Measurements from ENCODE around the gene GJC3.
"Not testable (repeated sequence)": the region's sequence is repeated elsewhere in the genome, so short reads cannot be mapped to it uniquely, and the experiment has no call there.

The GJC3 gene, protein sequence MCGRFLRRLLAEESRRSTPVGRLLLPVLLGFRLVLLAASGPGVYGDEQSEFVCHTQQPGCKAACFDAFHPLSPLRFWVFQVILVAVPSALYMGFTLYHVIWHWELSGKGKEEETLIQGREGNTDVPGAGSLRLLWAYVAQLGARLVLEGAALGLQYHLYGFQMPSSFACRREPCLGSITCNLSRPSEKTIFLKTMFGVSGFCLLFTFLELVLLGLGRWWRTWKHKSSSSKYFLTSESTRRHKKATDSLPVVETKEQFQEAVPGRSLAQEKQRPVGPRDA

DNA sequence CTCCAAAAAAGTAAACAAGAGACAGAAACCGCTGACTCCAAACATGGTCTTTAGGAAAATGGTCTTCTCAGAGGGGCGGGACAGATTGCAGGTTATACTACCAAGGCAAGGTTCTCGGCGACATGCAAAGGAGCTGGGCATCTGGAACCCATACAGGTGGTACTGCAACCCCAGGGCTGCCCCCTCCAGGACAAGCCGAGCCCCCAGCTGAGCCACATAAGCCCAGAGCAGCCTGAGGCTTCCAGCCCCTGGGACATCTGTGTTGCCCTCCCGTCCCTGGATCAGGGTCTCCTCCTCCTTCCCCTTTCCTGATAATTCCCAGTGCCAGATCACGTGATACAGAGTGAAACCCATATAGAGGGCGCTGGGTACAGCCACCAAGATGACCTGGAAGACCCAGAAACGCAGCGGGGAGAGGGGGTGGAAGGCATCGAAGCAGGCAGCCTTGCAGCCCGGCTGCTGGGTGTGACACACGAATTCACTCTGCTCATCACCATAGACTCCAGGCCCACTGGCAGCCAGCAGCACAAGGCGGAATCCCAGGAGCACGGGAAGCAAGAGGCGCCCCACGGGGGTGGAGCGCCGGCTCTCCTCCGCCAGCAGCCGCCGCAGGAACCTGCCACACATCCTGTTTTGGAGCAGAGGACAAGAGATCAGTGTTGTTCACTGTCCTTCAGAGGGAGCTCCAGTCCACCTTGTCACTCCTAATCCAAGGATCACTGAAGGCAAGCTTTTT is at the start of gene GJC3:
Gene GJC3, minus strand, starts transcription at position 627 of the 736 bp plus-strand sequence. Its CDS starts 0 bp downstream, at position 627.
- peak; percentile 35 for DNase-seq (ENCODE audit: low spot score)

DNA sequence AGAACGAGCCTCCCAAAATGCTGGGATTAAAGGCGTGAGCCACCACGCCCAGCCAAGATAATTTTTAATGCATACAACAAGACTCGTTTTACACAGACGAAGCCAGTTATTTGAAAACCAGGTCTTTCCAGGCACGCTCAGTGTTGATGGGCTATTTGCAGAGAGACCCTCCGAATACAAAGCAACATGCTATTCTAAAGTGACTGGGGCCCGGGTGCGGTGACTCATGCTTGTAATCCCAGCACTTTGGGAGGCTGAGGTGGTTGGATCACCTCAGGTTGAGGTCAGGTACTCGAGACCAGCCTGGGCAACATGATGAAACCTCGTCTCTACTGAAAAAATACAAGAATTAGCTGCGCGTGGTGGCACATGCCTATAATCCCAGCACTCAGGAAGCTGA is 47.2 kb upstream of the GJC3 start:
- no peak for DNase-seq (ENCODE audit: low spot score)

DNA sequence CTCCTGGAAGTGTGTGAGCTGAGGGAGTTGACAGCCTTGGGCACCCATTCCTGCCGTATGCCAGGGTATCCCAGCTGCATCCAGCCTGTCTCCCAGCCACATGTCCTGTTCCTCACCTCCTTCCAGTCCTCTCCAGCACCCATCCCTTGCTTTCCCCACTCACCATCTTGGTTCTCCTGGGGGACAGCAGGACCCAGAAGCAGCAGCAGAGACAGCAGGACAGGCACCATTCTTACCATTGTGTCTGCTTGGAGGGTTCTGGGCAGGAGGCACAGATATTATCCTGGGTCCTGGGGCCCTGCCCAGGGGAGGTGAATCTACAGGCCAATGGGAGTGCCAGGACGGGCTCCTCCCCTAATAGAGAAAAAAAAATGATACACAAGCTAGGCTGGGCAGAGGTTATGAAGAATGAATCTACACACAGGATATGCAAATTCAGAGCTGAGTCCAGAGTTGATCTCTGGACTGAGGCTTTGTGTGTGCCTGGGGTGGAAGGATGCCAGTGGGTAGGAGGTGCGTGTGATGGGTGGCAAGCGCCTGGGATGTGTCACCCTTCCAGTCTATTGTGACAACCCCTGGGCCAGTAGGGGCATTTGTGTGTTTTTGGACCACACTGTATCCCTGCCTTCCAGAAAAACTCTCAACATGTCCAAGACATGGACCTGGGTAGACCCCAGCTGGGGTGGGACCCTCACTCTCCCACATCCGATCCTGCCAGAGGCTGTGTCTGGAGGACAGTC is 46.5 kb upstream of the GJC3 start, which contains the start of gene AZGP1:
Gene AZGP1, minus strand, starts transcription at position 250 of the 740 bp plus-strand sequence. Its CDS starts 11 bp downstream, at position 239.
- no peak for DNase-seq (ENCODE audit: low spot score)

DNA sequence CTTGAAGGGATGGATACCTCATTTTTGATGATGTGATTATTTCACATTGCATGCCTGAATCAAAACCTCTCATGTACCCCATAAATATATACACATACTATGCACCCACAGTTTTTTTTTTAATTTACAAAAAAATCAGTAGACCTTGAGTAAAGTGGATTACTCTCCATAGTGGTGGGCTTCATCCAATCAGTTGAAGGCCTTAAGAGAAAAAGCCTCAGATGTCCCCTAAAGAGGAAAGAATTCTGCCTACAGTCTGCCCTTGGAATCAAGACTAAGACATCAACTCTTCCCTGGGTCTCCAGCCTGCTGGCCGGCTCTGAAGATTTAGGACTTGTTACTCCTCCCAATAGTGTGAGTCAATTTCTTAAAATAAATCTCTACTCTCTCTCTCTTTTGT is 45.3 kb upstream of the GJC3 start:
- no peak for DNase-seq (ENCODE audit: low spot score)

DNA sequence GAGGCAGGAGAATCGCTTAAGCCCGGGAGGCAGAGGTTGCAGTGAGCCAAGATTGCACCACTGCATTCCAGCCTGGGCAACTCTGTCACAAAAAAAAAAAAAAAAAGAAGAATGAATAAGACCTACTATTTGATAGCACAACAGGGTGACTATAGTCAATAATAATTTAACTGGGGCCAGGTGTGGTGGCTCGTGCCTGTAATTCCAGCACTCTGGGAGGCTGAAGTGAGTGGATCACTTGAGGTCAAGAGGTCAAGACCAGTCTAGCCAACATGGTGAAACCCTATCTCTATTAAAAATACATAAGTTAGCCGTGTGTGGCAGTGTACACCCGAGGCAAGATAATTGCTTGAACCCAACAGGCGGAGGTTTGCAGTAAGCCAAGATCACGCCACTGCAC is 44.4 kb upstream of the GJC3 start:
- not testable (repeated sequence) for DNase-seq (ENCODE audit: low spot score)

DNA sequence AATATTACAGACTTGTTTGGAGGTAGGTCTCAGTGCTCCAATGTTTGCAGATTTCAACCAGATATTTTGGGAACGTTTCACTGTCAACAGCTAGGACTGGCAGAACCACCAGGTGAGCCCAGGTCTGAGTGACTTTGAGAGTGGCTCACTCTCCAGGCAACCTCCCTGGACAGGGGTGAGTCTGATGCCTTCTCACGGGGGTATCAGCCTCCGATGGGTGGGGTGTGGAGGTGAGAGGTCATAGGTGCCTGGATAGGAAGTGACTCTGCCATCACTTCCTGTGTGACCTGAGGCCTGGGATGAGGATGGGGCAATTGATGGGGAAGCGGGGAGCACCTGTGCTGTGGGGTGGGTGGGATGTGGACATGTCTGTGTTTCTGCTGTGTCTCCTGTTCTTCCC is 41.8 kb upstream of the GJC3 start:
- no peak for DNase-seq (ENCODE audit: low spot score)

DNA sequence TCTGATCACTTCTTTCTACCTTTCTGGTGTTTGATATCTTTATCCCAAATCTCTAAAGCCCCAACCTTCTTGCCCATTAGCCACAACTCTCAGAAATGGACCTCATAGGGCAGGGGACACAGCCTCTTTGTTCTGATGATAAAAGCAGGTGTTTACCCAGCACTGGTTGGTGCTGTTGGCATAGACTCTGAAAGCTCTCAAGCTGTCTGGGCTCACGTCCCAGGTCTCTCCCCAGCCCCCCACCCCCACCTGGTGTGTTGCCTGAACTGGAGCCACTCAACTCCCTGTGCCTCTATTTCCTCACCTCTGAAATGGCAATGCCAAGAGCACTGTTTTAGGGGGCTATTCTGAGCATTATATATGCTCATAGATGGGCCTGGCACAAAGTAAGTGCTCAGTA is 40.4 kb upstream of the GJC3 start:
- DNase-seq (ENCODE audit: low spot score): not testable (repeated sequence)

DNA sequence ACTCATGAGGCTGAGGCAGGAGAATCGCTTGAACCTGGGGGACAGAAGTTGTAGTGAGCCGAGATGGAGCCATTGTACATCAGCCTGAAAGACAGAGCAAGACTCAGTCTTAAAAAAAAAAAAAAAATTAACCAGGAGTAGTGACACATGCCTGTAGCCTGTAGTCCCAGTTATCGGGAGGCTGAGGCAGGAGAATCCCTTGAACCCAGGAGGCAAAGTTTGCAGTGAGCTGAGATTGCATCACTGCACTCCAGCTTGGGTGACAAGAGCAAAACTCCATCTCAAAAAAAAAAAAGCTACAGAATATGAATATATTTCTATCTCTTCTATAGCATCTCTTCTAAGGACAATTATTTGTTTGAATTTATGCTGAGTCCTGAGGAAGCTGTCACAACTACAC is 39.9 kb upstream of the GJC3 start:
- DNase-seq (ENCODE audit: low spot score): no peak

DNA sequence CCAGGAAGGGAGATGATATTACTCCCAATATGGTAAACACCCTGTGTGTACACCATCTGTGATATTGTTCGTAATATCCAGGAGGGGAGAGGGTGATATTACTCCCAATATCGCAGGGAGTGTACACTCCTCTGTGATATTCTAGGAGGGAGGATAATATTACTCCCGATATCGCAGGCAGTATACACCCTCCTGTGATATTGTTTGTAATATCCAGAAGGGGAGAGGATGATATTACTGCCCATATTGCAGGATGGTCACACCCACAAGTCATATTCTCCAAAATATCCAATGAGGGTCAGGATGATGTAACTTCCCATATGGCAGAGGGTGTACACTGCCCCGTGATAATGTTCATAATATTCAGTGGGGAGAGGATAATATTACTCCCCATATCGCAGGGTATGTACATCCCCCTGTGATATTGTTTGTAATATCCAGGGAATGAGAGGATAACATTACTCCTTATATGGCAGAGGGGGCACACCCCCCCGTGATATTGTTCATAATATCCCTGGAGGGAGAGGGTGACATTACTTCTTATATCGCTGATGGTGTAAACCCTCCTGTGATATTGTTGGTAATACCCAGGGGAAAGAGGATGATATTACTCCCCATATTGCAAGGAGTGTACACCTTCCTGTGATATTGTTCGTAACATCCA is 29.3 kb upstream of the GJC3 start:
- DNase-seq (ENCODE audit: low spot score): no peak

DNA sequence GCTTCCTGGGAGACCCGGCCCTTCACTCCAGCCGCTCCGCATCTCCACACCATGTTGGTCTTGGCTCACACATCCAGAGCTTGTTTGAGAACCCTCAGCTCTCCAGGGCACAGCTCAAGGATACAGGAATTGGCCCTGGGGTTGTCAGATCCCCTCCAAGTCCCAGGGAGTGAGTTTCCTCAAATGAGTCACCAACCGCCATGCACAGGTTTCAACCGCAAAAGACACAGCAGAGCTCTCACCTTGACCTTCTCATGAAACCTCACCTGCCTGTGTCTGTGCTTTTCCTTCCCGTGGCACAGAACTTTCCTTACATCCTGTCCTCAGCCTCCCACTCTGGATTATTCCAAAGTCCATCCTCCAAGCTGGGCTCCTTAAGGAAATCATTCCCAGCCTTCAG is 25.8 kb upstream of the GJC3 start:
- no peak for DNase-seq (ENCODE audit: low spot score)

DNA sequence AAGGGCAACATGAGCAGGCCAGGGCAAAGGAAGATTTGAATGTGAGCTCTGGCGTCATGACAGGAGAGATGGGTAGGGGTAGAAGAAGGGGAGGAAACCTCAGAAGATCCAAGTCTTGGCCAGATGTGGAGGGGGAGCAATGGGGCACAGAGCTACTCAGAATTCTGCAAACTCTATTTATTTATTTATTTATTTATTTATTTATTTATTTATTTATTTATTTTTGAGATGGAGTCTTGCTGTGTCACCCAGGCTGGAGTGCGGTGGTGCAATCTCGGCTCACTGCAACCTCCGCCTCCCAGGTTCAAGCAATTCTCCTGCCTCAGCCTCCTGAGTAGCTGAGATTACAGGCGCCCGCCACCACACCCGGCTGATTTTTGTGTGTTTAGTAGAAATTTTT is 25.2 kb upstream of the GJC3 start:
- not testable (repeated sequence) for DNase-seq (ENCODE audit: low spot score)

DNA sequence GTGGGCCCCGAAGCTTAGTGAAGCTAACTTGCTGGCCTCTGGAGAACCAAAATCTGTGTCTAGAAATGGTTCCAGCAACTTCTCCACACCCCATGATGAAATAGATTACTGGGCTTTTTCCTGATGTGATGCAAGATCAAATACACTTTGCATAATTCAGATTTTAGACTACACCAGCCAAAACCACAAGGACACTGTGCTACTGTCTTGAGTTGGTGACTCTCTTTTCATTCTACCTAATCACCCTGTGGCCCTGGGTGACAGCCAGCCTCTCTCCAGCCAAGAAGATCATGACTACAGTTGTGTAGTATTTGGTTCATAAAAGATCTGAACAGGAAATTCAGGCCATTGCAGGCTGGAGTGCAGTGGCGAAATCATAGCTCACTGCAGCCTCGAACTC is 24.2 kb upstream of the GJC3 start:
- DNase-seq (ENCODE audit: low spot score): no peak

DNA sequence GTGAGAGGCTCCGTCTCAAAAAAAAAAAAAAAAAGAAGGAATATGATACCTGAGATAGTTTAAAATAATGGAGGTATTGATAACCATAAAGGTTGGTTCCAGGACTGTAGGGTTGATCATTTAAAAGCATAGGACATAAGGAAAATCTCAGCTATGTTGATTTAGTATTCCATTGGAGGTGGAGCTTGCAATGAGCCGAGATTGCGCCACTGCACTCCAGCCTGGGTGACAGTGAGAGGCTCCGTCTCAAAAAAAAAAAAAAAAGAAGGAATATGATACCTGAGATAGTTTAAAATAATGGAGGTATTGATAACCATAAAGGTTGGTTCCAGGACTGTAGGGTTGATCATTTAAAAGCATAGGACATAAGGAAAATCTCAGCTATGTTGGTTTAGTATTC is 23.2 kb upstream of the GJC3 start:
- not testable (repeated sequence) for DNase-seq (ENCODE audit: low spot score)

DNA sequence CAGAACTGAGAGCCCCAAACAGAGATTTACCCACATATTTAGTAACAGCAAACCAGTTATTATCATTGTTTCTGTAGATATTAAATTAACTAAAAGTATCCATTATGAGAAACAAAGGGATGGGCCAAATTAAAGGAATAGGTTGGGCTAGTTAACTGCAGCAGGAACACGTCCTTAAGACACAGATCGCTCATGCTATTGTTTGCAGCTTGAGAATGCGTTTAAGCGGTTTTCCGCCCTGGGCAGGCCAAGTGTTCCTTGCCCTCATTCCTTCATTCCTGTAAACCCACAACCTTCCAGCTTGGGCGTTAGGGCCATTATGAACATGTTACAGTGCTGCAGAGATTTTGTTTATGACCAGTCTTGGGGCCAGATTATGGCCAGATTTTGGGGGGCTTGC is 21.4 kb upstream of the GJC3 start:
- DNase-seq (ENCODE audit: low spot score): not testable (repeated sequence)

DNA sequence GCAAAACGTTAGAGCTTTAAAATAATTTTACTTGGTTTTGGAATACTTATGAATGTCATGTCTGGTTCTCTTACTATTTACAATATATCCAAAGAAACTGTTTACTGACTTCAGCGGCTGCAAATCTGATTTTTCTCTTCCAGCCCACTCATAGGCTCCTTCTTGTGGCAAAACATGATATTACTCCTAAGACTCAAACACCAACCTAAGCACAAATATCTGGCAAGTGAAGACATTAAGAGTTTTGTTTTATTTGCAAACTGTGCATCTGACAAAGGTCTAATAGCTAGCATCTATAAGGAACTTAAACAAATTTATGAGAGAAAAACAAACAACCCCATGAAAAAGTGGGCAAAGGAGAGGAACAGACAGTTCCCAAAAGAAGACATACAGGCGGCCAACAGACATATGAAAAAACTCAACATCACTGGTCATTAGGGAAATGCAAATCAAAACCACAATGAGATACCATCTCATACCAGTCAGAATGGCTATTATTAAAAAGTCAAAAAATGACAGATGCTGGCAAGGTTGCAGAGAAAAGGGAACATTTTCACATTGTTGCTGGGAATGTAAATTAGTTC is 20.3 kb upstream of the GJC3 start:
- no peak for DNase-seq (ENCODE audit: low spot score)

DNA sequence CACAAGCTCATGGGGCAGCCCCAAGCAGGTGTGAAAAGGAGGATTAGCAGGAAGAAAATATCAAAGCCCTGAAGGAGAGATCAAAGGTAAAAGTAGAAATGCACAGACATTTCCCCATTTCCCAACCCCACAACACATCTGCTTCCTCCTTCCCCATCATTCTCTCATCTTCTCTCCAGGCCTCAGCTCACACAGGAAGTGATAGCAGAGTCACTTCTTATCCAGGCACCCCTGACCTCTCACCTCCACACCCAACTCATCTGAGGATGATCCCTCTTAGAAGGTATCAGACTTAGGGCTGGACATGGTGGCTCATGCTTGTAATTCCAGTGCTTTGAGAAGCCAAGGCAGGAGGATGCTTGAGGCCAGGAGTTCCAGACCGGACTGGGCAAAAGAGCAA is 18.2 kb upstream of the GJC3 start:
- DNase-seq (ENCODE audit: low spot score): no peak

DNA sequence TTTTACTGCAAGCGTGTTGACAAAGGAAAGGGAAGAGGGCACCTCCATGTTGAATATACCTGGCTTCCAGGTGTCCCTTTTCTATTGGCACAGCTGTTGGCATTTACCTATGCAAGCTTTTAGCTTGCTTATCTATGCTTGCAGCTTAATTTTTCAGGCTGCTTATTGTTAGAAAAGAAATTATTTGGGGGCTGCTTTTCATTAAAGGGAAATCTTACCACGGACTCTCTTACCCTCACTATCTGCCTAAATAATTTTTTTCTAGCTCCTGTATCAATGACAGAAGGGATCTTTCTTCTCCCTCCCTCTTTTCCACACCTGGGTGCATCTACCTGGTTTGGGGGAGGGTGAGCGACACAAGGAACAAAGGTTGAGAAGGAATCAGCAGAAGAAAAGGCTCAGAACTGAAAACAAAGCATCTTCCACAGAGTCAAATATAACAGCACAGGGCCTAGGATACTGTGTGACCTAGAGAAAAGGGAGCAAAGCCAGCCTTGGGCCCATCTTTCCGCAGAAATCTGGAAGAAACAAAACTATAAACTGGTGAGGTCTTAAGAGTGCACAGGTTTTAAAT is 15.2 kb upstream of the GJC3 start:
- DNase-seq (ENCODE audit: low spot score): no peak

DNA sequence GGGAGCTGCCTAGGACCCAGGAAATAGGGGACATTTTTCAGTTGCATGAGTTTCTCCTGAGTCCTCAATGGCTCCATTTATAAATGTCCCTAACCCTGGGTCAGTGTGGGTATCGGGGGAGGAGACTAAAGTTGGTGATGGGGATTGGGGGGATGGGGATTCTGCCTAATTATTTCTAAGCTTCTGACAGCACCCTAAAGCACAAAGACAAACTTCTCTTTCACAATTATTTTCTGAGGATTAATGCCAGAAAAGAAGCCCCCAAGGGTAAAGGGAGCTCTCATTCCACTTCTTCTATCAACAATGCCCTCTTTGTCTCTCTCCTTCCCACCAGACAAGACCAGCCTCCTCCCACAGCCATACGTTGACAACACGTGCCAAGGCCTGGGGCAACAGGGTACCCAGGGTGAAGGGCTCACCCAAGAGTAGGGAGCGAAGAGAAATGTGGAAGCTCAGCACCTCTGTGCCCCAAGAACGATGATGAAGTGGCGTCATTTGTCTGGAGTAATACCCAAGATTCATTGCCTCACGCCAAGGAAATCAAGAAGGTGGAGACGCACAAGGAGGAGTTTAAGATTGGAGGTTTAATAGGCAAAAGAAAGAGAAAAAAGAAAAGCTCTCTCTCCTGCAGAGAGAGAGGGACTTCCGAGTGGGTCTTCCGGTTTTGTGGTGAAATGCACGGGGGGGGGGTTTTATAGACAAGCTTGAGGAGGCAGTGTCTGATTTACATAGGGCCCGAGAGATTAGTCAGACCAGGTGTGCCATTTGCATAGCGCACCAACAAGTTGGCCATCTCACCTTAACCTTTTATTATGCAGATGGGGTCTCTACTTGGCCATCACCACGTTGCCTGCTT is 14.4 kb upstream of the GJC3 start:
- DNase-seq (ENCODE audit: low spot score): no peak

DNA sequence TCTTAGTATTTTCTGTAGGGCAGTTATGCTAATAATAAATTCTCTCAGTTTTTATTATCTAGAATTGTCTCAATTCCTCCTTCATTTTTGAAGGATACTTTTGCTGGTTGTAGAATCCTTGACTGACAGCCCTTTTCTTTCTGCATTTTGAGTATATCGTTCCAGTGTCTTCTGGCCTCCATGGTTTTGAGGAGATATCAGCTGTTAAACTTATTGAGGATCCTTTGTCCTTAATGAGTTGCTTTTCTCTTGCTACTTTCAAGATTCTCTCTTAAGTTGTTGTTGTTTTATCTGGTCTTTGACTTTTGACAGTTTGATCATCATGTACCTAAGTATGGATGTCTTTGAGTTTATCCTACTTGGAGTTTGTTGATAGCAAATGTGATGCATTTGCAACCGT is 8.9 kb upstream of the GJC3 start:
- no peak for DNase-seq (ENCODE audit: low spot score)

DNA sequence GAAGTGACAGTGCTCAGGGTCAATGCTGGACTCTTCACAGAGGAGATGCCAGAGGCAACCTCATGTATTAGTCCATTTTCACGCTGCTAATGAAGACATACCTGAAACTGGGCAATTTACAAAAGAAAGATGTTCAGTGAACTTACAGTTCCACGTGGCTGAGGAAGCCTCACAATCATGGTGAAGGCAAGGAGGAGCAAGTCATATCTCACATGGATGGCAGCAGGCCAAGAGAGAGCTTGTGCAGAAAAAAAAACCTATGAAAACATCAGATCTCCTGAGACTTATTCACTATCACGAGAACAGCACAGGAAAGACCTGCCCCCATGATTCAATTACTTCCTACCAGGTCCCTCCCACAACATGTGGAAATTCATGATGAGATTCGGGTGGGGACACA is 5.6 kb upstream of the GJC3 start:
- not testable (repeated sequence) for DNase-seq (ENCODE audit: low spot score)

DNA sequence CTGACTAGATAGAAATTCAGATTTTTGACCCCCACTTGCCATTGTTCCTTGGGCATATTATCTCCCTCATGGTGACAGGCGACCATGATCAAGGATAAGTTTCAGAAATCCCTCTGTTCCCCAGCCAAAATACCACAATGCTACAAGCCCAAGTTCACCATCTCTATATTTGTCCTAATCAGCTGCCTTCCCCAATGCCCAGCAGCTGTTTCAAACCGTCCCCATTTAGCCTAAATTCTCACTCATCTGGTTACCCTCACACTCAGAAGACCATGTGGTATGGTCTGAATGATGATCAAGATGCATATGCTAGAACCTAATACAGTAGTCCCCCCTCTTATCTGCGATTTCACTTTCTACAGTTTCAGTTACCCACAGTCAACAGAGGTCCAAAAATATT is 956 bp upstream of the GJC3 start:
- no peak for DNase-seq (ENCODE audit: low spot score)

Measured in CD4-positive, alpha-beta T cell treated with Interleukin-15 for 4 hours (primary cell).